ENCODE measurements around the gene RCAN2. TPM values are rescaled to one million over a fixed set of nuclear protein-coding genes. Genes with fewer than 3 reads are reported as not detected.

The RCAN2 gene
- total RNA-seq (2014; rRNA removed; shearing (Covaris generic); ENCODE audit: low replicate concordance) = 1.8 TPM in 1 of 2 replicates, not detected in the other

DNA sequence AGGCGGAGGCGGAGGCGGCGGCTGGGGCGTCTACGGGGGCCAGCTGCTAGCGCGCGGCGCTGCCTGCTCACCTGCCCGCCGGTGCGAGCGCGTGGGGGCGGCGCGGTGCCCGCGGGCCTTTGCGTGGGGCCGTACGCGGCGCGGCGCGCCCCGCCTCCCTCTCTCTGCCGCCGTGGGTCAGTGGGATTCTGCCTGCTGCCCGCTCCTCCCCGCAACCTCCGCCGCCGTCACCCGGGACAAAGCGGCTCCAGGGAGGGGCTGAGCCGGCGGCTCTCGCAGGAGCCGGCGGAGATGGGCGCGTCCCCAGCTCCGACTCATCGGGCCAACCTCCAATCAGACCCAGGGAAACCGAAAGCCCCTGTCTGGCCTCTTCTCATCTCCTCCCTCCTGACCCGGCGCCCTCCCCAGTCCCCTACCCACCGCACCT is at the start of gene RCAN2:
Gene RCAN2, minus strand, starts transcription at position 249 of the 427 bp plus-strand sequence.
- peak; percentile 62 for DNase-seq (ENCODE audit: low read depth)
- in situ Hi-C loops (cut with HindIII; ENCODE audit: low pct_unique_long_range_greater_than_20kb, low sequenced_read_pairs) = no loop called here

GRCh38 chr6:46539866-46540265 is 48.6 kb upstream of the RCAN2 start:
- DNase-seq (ENCODE audit: low read depth) = no peak
- in situ Hi-C loops (cut with HindIII; ENCODE audit: low pct_unique_long_range_greater_than_20kb, low sequenced_read_pairs) = no loop called here

GRCh38 chr6:46538800-46539480 is 47.7 kb upstream of the RCAN2 start:
- in situ Hi-C loops (cut with HindIII; ENCODE audit: low pct_unique_long_range_greater_than_20kb, low sequenced_read_pairs) = no loop called here
- no peak for DNase-seq (ENCODE audit: low read depth)

GRCh38 chr6:46530896-46531295 is 39.6 kb upstream of the RCAN2 start:
- DNase-seq (ENCODE audit: low read depth) = no peak
- in situ Hi-C loops (cut with HindIII; ENCODE audit: low pct_unique_long_range_greater_than_20kb, low sequenced_read_pairs) = no loop called here

DNA sequence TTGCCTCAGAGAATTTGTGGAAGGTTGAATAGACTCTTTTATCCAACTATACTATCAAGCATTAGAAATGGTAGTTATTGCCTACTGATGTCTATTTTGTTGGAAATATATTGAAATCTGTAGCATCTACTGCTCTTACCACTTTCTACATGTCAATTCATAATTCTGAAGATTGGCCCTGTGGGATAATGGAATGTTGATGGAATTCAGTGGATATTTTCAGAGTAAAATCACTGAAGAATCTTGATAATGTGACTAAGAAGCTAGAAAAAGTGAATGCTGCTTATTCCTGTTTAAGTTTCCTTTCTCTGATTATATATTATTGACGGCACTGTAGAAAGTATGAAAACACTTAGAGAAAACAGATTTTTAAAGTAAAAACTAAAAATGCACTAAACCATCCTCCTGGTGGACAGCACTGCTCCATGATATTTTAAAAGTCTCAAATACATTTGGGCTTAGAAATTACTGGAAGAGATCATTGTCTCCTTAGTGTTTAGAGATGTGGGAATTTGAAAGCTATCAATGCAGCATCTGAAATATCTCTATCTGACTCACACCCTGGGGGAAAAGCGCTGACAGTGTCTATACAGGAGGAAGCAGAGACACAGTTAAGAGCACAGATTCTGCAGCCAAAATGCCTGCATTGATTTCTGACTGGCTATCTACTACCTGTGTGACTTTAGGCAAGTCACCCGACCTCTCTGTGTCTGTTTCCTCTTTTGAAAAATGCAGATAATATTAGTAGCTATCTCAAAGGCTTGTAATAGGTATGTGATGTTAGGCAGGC is 37.9 kb upstream of the RCAN2 start:
- in situ Hi-C loops (cut with HindIII; ENCODE audit: low pct_unique_long_range_greater_than_20kb, low sequenced_read_pairs) = no loop called here
- no peak for DNase-seq (ENCODE audit: low read depth)

DNA sequence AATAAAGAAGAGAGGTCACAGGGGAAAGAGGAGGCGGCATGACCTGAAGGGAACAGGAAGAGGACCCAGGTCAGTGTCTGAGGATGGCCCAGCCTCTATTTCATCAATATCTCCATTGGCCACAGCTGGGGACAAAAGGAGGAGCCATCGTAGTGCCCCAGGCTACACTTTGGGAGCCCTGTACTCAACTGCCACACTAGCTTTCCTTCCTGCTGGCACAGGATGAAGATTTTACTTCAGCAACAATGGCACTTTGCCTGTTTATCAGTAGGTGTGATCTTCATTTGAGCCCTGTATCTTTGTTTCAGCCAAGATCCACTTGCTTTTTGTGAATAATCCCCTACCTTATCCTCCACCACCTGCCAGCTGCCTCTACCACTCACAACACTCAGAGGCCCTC is 35.4 kb upstream of the RCAN2 start:
- in situ Hi-C loops (cut with HindIII; ENCODE audit: low pct_unique_long_range_greater_than_20kb, low sequenced_read_pairs) = no loop called here

DNA sequence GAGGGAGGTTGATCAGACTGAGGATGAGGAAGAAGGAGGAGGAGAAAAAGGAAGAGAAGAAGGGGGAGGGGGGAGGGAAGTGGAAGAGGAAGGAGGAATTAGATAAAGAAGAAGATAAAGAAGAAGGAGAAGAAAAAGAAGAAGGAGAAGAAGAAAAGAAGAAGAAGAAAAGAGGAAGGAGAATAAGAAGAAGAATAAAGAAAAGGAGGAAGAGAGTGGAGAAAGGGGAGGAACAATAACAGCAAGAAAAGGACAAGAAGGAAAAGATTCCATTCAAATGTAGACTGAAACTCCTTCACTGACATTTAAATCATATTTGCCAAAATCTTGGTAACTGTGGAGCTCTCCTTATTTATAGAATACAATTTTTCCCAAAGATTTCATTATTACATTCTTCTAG is 34.3 kb upstream of the RCAN2 start:
- in situ Hi-C loops (cut with HindIII; ENCODE audit: low pct_unique_long_range_greater_than_20kb, low sequenced_read_pairs) = no loop called here

More for the DNA sequence above, 35.4 kb upstream of the RCAN2 start:
- DNase-seq (ENCODE audit: low read depth) = no peak

GRCh38 chr6:46521464-46521971 is 30.3 kb upstream of the RCAN2 start:
- in situ Hi-C loops (cut with HindIII; ENCODE audit: low pct_unique_long_range_greater_than_20kb, low sequenced_read_pairs) = no loop called here
- DNase-seq (ENCODE audit: low read depth) = no peak

More for the DNA sequence above, 34.3 kb upstream of the RCAN2 start:
- no peak for DNase-seq (ENCODE audit: low read depth)

DNA sequence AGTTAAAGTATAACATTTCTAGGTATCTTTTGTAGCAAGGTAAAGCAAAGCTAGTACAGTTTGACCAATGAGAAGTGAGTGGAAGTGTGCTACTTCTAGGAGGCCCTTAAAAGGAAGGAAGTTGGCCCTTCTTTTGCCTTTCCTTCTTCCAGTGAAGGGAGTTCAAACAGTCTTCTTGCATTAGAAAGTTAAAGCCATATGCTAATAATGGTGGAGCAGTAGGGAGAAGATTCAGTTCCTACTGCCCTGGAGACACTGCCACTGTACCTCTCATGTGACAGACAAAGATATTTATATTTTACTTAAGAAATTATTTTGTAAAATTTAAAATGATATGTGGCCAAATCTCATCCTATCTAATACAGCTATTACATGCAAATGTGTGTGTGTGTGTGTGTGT is 26.0 kb upstream of the RCAN2 start:
- in situ Hi-C loops (cut with HindIII; ENCODE audit: low pct_unique_long_range_greater_than_20kb, low sequenced_read_pairs) = no loop called here
- no peak for DNase-seq (ENCODE audit: low read depth)

DNA sequence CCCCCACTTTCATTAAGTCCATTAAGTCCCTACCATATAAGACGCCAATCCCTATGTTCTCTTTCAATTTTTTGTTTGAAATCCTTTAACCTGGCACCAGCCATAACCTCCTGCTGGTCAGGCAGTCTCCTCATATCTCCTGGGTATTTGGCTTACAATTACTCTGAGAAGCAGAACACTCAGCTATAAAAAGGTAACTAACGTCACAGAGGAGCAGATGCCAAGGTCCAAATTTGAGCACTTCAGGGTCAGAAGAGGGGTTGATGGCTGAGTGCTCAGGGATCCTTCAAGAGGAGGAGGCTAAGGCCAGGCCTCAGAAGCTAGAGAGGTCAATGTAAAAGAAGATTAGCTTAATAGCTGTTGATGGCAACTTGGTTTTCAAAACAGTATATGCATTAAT is 22.3 kb upstream of the RCAN2 start:
- in situ Hi-C loops (cut with HindIII; ENCODE audit: low pct_unique_long_range_greater_than_20kb, low sequenced_read_pairs) = no loop called here
- DNase-seq (ENCODE audit: low read depth) = no peak

DNA sequence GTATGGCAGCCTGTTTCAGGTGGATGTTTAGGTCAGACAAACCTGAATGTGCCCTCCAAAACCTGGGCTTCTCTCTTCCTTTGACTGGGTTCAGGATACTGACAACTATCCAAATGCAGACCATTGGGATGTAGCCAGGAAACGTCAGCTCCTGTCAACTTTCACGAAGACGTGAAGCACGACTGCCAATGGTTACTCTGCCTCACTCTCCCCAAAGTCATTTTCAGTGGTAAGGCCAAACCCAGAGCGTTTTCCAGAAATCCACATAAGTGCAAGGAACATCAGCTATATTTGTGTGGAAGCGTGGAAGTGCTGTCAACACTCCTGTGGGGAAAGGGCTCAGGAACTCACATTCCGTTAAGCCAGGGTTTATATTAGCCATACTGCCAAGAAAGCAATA is 20.1 kb upstream of the RCAN2 start:
- in situ Hi-C loops (cut with HindIII; ENCODE audit: low pct_unique_long_range_greater_than_20kb, low sequenced_read_pairs) = no loop called here
- DNase-seq (ENCODE audit: low read depth) = no peak

DNA sequence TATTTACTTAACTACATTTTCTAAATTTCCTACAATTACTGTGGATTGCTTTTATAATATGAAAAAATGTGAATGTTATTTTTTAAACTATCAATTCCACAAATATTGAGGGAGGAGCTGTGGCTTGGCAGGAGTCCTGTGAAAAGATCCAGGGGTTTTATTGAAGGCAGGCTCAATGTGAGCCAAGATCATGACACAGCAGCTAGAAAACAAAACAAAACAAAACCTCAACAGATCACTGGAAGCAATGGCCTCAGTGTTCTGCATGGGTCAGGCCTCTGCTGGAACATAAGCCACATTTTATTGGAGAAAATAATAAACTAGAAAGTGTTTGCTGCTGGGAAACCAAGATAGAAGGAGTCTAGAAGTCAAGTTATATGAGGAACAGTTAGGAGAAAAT is 19.4 kb upstream of the RCAN2 start:
- peak; percentile 22 for DNase-seq (ENCODE audit: low read depth)
- in situ Hi-C loops (cut with HindIII; ENCODE audit: low pct_unique_long_range_greater_than_20kb, low sequenced_read_pairs) = no loop called here

DNA sequence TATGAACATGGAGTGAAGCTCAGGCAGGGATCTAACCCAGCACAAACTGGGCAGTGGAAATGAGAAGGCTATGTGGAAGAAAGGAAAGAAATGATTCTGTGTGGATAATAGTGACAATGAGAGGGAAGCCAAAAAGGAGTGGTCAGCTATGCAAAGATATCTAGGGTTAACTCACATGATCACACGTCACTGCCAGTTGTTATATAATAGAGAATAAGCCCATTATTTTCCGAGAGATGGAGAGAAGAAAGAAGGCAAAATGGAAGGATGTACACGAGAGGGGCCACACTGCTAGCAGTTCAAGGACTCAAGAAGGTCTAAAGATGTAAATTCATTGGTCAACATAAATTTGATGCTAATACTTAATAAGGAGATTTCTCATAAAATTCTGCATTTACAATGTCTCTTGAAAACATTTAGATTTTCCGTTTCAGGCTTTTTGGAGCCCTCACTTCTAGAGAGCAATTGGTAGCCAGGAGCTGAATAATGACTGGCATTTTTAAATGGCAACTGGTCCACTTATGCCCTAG is 18.8 kb upstream of the RCAN2 start:
- no peak for DNase-seq (ENCODE audit: low read depth)
- in situ Hi-C loops (cut with HindIII; ENCODE audit: low pct_unique_long_range_greater_than_20kb, low sequenced_read_pairs) = no loop called here

DNA sequence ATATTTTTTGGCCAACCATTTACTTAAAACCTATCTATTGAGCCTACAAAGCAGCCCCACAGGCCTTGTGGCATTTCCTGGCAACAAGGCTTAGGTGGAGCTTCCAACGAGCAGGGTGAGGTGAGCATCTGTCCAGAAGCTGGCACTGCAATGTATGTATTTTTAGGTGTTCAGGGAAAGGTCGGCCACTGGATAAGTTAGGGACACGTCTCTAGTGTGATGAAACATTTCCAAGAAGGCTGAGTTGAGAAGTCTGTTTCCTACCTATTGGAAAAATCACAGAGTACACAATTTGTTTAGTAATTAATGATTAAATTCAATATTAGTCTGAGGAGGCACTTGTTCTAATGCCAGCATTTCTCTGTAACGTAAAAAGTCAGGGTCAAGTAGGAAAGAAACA is 17.8 kb upstream of the RCAN2 start:
- in situ Hi-C loops (cut with HindIII; ENCODE audit: low pct_unique_long_range_greater_than_20kb, low sequenced_read_pairs) = no loop called here
- DNase-seq (ENCODE audit: low read depth) = no peak

DNA sequence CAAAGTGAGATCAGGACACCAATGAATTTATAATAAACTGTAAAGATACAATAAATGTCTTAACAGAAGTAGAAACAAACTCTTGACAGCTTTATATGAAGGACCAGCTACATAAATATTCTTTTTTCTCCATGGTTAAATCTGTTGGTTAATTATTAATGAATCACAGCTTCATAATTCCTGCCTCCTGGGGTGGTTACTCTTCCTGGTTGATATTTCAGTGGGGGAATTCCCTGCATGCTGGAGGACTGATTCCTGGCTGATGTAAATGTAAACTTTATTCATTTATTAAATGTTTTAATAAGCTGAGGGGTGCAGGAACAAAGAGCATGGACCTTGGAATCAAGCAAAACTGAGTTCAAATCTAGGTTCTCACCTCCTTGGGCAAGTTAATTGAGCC is 16.2 kb upstream of the RCAN2 start:
- DNase-seq (ENCODE audit: low read depth) = peak; percentile 41
- in situ Hi-C loops (cut with HindIII; ENCODE audit: low pct_unique_long_range_greater_than_20kb, low sequenced_read_pairs) = no loop called here

DNA sequence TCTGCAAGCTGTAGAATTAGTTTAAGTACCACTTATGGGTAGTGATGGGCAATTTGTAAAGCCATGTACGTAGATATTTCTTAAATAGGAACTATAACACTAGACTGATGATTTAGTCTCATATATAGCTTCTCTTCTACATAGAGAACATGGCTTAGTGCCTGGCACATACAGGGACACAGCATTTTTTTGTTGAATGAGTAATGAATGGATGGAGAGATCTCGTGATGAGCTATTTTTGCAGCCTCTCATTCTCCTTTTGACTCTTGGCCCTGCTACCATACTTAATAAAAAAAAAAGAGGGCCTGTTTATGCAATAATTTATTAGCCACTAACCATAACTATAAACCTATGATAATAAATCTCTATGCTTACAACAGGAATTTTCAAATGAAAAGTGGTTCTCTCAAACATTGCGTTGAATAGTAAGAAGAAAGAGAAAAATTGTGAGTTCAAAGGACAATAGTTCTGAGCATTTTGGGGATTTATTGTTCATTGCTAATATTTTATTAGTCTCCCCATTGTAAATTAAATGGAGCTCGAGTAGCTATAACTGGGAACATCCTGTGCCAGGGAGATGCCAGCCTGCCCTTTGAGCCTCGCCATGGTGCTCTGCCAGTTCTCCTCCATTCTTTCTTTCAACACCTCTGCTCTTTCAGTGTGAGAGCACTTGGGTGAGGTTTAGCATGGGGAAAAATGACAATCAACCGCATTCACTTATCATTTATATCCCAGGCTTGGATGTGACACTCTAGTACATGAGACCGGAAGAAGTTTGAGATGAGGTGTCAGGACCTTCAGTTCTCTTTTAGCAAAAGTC is 14.7 kb upstream of the RCAN2 start:
- DNase-seq (ENCODE audit: low read depth) = no peak
- in situ Hi-C loops (cut with HindIII; ENCODE audit: low pct_unique_long_range_greater_than_20kb, low sequenced_read_pairs) = no loop called here

DNA sequence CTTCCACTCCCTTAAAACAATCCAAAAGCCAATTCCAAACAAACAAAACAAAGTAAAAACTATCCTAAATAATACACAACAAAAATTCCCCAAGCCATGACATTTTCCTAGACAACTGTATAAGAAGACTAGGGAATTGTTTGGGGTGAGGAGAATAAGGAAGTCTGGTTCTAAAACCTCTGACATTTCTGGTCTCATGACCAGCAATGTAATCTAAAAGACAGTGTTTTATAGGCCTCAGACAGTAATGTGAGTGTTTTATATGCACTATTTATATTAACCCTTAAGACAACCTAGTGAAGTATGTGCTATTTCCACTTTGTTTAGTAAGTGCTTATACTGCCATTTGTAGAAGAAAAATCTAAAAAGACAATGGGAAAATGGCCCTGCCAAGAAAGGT is 13.0 kb upstream of the RCAN2 start:
- in situ Hi-C loops (cut with HindIII; ENCODE audit: low pct_unique_long_range_greater_than_20kb, low sequenced_read_pairs) = no loop called here
- no peak for DNase-seq (ENCODE audit: low read depth)

- DNase-seq (ENCODE audit: low read depth) = no peak
- in situ Hi-C loops (cut with HindIII; ENCODE audit: low pct_unique_long_range_greater_than_20kb, low sequenced_read_pairs) = no loop called here
These were observed 11.4 kb upstream of the RCAN2 start for GRCh38 chr6:46502486-46503119.
